Activated naive CD8-positive, alpha-beta T cell treated with anti-CD3 and anti-CD28 coated beads, Interleukin-2, amount 50 U/mL, for 16 hours (primary cell): ENCODE data around the gene NTM.
"Not testable (repeated sequence)": the region's sequence is repeated elsewhere in the genome, so short reads cannot be mapped to it uniquely, and the experiment has no call there.

Experiments
- DNase-seq: peaks from one replicate; pipeline ENCODE4 v3.0.0-alpha.2; 2020; ENCODE audit warnings: low read depth, low spot score

NTM gene

GRCh38 chr11:131667566-131667965, 297.2 kb downstream of the NTM start:
- no peak for DNase-seq

- no peak for DNase-seq
These were observed 298.3 kb downstream of the NTM start for GRCh38 chr11:131668500-131669400.

- no peak for DNase-seq
These were observed 299.0 kb downstream of the NTM start for GRCh38 chr11:131669401-131669780.

GRCh38 chr11:131670876-131671275, 300.5 kb downstream of the NTM start:
- DNase-seq: no peak

- DNase-seq: no peak
These were observed 300.9 kb downstream of the NTM start for GRCh38 chr11:131671320-131671719.

- DNase-seq: no peak
These were observed 301.3 kb downstream of the NTM start for GRCh38 chr11:131671734-131672133.

- no peak for DNase-seq
These were observed 301.8 kb downstream of the NTM start for GRCh38 chr11:131672191-131672590.

- DNase-seq: no peak
These were observed 303.8 kb downstream of the NTM start for GRCh38 chr11:131674051-131674755.

- DNase-seq: no peak
These were observed 304.9 kb downstream of the NTM start for GRCh38 chr11:131675121-131675888.

- no peak for DNase-seq
These were observed 307.5 kb downstream of the NTM start for GRCh38 chr11:131677828-131678470.

GRCh38 chr11:131678658-131679340, 308.4 kb downstream of the NTM start:
- DNase-seq: no peak

GRCh38 chr11:131680448-131680847, 310.0 kb downstream of the NTM start:
- DNase-seq: not testable (repeated sequence)

- DNase-seq: no peak
These were observed 311.5 kb downstream of the NTM start for GRCh38 chr11:131681920-131682319.

- DNase-seq: no peak
These were observed 312.1 kb downstream of the NTM start for GRCh38 chr11:131682373-131683015.

GRCh38 chr11:131683131-131683530, 312.7 kb downstream of the NTM start:
- no peak for DNase-seq

GRCh38 chr11:131683666-131684065, 313.3 kb downstream of the NTM start:
- no peak for DNase-seq

- DNase-seq: no peak
These were observed 314.0 kb downstream of the NTM start for GRCh38 chr11:131684111-131685060.

GRCh38 chr11:131685206-131685605, 314.8 kb downstream of the NTM start:
- DNase-seq: no peak

GRCh38 chr11:131685906-131686305, 315.5 kb downstream of the NTM start:
- DNase-seq: no peak
